CD4-positive, alpha-beta T cell treated with Interleukin-2 at 100 ng/mL for 4 hours (primary cell): ENCODE measurements around the gene KRTAP10-8.
"Not testable (repeated sequence)": the region's sequence is repeated elsewhere in the genome, so short reads cannot be mapped to it uniquely, and the experiment has no call there.

Source experiments
- DNase-seq: peaks from one replicate; pipeline ENCODE4 v3.0.0-alpha.2; 2020; ENCODE audit warnings: low spot score

The KRTAP10-8 gene

GRCh38 chr21:44599264-44600029 is 12.4 kb upstream of the KRTAP10-8 start:
- no peak for DNase-seq

- DNase-seq, result not testable (repeated sequence)
Measured at GRCh38 chr21:44600118-44600978, 11.5 kb upstream of the KRTAP10-8 start, which contains the start of gene KRTAP10-7. KRTAP10-7 (plus strand) TSS chr21:44600597; CDS start chr21:44600622, 25 bp downstream.

GRCh38 chr21:44601091-44601490 is 10.8 kb upstream of the KRTAP10-8 start:
- not testable (repeated sequence) for DNase-seq

GRCh38 chr21:44601596-44602462 is 10.1 kb upstream of the KRTAP10-8 start:
- DNase-seq, result no peak

GRCh38 chr21:44602463-44602850 is 9.4 kb upstream of the KRTAP10-8 start:
- no peak for DNase-seq

GRCh38 chr21:44603109-44603875 is 8.6 kb upstream of the KRTAP10-8 start:
- no peak for DNase-seq

GRCh38 chr21:44603911-44604310 is 8.0 kb upstream of the KRTAP10-8 start:
- no peak for DNase-seq

GRCh38 chr21:44606495-44606894 is 5.4 kb upstream of the KRTAP10-8 start:
- DNase-seq, result no peak

- DNase-seq, result no peak
Measured at GRCh38 chr21:44609193-44609592, 2.7 kb upstream of the KRTAP10-8 start.

GRCh38 chr21:44610157-44610843 is 1.6 kb upstream of the KRTAP10-8 start:
- DNase-seq, result not testable (repeated sequence)

GRCh38 chr21:44611551-44611950 is 328 bp upstream of the KRTAP10-8 start:
- no peak for DNase-seq

- DNase-seq, result no peak
Measured at GRCh38 chr21:44612669-44613229, 870 bp downstream of the KRTAP10-8 start.

GRCh38 chr21:44613386-44614155 is 1.7 kb downstream of the KRTAP10-8 start:
- DNase-seq, result no peak

- no peak for DNase-seq
Measured at GRCh38 chr21:44614161-44614631, 2.3 kb downstream of the KRTAP10-8 start.

GRCh38 chr21:44614961-44615391 is 3.1 kb downstream of the KRTAP10-8 start:
- no peak for DNase-seq

- no peak for DNase-seq
Measured at GRCh38 chr21:44615466-44615865, 3.6 kb downstream of the KRTAP10-8 start.

GRCh38 chr21:44615911-44616590 is 4.2 kb downstream of the KRTAP10-8 start:
- DNase-seq, result no peak

GRCh38 chr21:44616591-44616926 is 4.7 kb downstream of the KRTAP10-8 start:
- no peak for DNase-seq

- DNase-seq, result no peak
Measured at GRCh38 chr21:44617071-44617501, 5.2 kb downstream of the KRTAP10-8 start.
